Body of pancreas (tissue), 4 donors: ENCODE data around the gene LIMS1. TPM values are rescaled to one million over a fixed set of nuclear protein-coding genes. Genes with fewer than 3 reads are reported as not detected.

Experiments used
- ATAC-seq: fragments of 150-250 bp; one replicate; pipeline ENCODE4 v1.9.1; 2016
- DNase-seq, 4 donors: peaks; one replicate each; pipeline ENCODE4 v3.0.0-alpha.2; 2019
- H3K27ac ChIP-seq, 4 donors: fragments of 200-600 bp; sonication (generic); 1 replicate in 3 of 4; 2 replicates in 1 of 4; pipeline versions ENCODE4 v1.5.1 to v1.6.1; 2016 to 2019; ENCODE audit warnings: mild to moderate bottlenecking in 1 of 4, mixed read lengths in 1 of 4, moderate library complexity in 1 of 4
- H3K27me3 ChIP-seq, 2 donors: fragments of 200-600 bp; sonication (generic); one replicate each; pipeline ENCODE4 v1.6.0; 2016; ENCODE audit warnings: mild to moderate bottlenecking in 1 of 2
- H3K36me3 ChIP-seq, 2 donors: fragments of 200-600 bp; sonication (generic); replicated peaks in 1 of 2; 2 replicates each; pipeline ENCODE4 v1.5.1; 2016; ENCODE audit warnings: low read depth in 2 of 2; ENCODE audit not compliant: insufficient read depth in 1 of 2
- H3K4me1 ChIP-seq: fragments of 200-600 bp; sonication (generic); one replicate; pipeline ENCODE4 v1.6.0; 2016
- H3K4me3 ChIP-seq, 2 donors: fragments of 200-600 bp; sonication (generic); 1 replicate in 1 of 2; 2 replicates in 1 of 2; pipeline ENCODE4 v1.5.1; 2016 to 2019
- H3K9me3 ChIP-seq, 3 donors: fragments of 200-600 bp; sonication (generic); 1 replicate in 2 of 3; 2 replicates in 1 of 3; pipeline ENCODE4 v1.5.1; 2016
- CTCF ChIP-seq, 7 experiments: fragments of 450-650 bp in 4 of 7; fragments of 200-600 bp in 3 of 7; sonication (generic) in 3 of 7; IDR thresholded peaks; one replicate each; pipeline ENCODE4 v1.5.1; 2016 to 2019; ENCODE audit warnings: antibody characterized with exemption in 7 of 7
- POLR2A ChIP-seq, 3 donors: fragments of 450-650 bp; IDR thresholded peaks; one replicate each; pipeline ENCODE4 v1.6.1; 2016; ENCODE audit warnings: antibody characterized with exemption in 3 of 3, mild to moderate bottlenecking in 2 of 3
- WGBS, 2 donors: methylation state at CpG; one replicate each; pipeline ENCODE4 v1.1.5; 2017; 5-methylcytosine and 5-hydroxymethylcytosine counted together
- intact Hi-C: fragments of 100-400 bp; cut with DNase I; formaldehyde crosslinking; loops from one replicate; pipeline ENCODE4 v1.15.1; 2023
- total RNA-seq, 2 donors: library from RNA; depleted of rRNA; stranded (reverse); fragments of >200 nt; gene quantifications; one replicate each; pipeline ENCODE4 v1.1.0, GENCODE V29; 2016

The LIMS1 gene
- total RNA-seq, 2 donors from 2014 or later, result 19.1 to 28.3 TPM

GRCh38 chr2:108538000-108538625 lies 3.8 kb downstream of the LIMS1 start:
- intact Hi-C loops, result no loop called here
- H3K36me3 ChIP-seq, result no peaks in the 10 kb centered on the region
- no peak for ATAC-seq
- H3K4me3 ChIP-seq, result no peak overlapping the region
- no peak overlapping the region for H3K27ac ChIP-seq
- H3K27me3 ChIP-seq, result no peaks in the 10 kb centered on the region
- H3K9me3 ChIP-seq, result no peaks in the 10 kb centered on the region
- H3K4me1 ChIP-seq, result peaks cover 20% of the 10 kb centered on the region
- no peak for DNase-seq
- 58 to 63% methylated on average over 5 of the region's 5 CpGs for WGBS, 2 donors
- no peak for TF ChIP-seq POLR2A (IDR thresholded peaks at IDR 0.05)
- TF ChIP-seq CTCF (IDR thresholded peaks at IDR 0.05), result no peak

DNA sequence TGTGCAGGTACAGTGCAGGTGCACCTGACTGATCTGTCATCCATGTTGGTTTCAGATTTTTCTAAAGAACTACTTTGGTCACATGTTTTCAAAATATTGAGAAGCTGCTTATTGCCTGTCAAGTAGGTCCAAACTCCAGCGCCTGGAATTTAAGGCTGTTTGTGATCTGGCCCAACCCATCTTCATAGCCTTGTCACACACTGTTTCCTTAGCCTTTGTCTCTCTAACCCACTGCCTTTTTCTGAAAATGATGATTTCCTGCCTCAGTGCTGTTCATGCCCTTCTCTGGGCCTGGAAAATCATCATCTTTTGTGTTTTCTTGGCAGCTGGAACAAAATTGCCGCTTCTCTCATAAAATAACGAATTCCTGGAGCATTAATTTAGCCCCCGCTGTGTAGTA lies 7.2 kb downstream of the LIMS1 start:
- Histone ChIP-seq H3K4me3 (no peak overlapping the region), H3K4me1 (peaks cover 4% of the 10 kb centered on the region), H3K27me3 (no peaks in the 10 kb centered on the region), H3K36me3 (no peaks in the 10 kb centered on the region), H3K9me3 (no peaks in the 10 kb centered on the region), H3K27ac (no peak overlapping the region)
- no peak for ATAC-seq
- no peak for DNase-seq
- TF ChIP-seq POLR2A (IDR thresholded peaks at IDR 0.05), result no peak
- no peak for TF ChIP-seq CTCF (IDR thresholded peaks at IDR 0.05)
- WGBS, 2 donors, result 84% methylated on average over 4 of the region's 4 CpGs
- intact Hi-C loops, result no loop called here

GRCh38 chr2:108542071-108542470 lies 7.8 kb downstream of the LIMS1 start:
- H3K27me3 ChIP-seq, result no peaks in the 10 kb centered on the region
- no peak overlapping the region for H3K4me3 ChIP-seq
- no peak overlapping the region for H3K27ac ChIP-seq
- no peaks in the 10 kb centered on the region for H3K4me1 ChIP-seq
- TF ChIP-seq CTCF (IDR thresholded peaks at IDR 0.05), result no peak
- TF ChIP-seq POLR2A (IDR thresholded peaks at IDR 0.05), result no peak
- ATAC-seq, result no peak
- WGBS, 2 donors, result 53 to 60% methylated on average over 4 of the region's 4 CpGs
- intact Hi-C loops, result no loop called here
- no peak for DNase-seq
- no peaks in the 10 kb centered on the region for H3K9me3 ChIP-seq
- H3K36me3 ChIP-seq, result no peaks in the 10 kb centered on the region

DNA sequence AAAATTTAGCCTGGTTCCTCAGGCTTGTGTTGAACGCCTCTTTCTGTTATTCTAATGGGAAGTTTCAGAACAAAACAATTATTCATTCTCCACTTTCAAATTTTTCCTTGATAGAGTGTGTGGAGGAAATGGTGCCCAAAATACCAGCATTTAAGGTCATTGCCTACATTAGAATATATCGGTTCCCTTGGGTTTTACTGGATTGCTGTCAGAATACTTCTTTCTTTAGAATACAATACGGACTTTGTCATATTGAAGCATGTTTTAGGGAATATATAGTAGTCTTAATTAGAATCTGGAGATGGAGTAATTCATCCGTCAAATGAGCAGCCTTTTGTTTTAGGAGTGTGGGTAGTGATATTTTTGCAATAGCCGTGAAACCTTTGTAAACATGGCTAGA lies 13.3 kb downstream of the LIMS1 start:
- TF ChIP-seq CTCF (IDR thresholded peaks at IDR 0.05), result no peak
- TF ChIP-seq POLR2A (IDR thresholded peaks at IDR 0.05), result no peak
- Histone ChIP-seq H3K27ac (no peak overlapping the region), H3K27me3 (no peaks in the 10 kb centered on the region), H3K36me3 (no peaks in the 10 kb centered on the region), H3K4me3 (no peak overlapping the region), H3K9me3 (no peaks in the 10 kb centered on the region), H3K4me1 (peaks cover 6% of the 10 kb centered on the region)
- intact Hi-C loops, result no loop called here
- 65 to 71% methylated on average over 5 of the region's 5 CpGs for WGBS, 2 donors
- no peak for ATAC-seq
- no peak for DNase-seq
